Dedifferentiated amniotic fluid mesenchymal stem cell (primary cell): ENCODE measurements around the gene SLC22A6.
"Not testable (repeated sequence)": the region's sequence is repeated elsewhere in the genome, so short reads cannot be mapped to it uniquely, and the experiment has no call there.

Experiments
- DNase-seq: peaks from one replicate; pipeline ENCODE4 v3.0.0-alpha.2; 2016; ENCODE audit errors: extremely low spot score

The SLC22A6 gene

DNA sequence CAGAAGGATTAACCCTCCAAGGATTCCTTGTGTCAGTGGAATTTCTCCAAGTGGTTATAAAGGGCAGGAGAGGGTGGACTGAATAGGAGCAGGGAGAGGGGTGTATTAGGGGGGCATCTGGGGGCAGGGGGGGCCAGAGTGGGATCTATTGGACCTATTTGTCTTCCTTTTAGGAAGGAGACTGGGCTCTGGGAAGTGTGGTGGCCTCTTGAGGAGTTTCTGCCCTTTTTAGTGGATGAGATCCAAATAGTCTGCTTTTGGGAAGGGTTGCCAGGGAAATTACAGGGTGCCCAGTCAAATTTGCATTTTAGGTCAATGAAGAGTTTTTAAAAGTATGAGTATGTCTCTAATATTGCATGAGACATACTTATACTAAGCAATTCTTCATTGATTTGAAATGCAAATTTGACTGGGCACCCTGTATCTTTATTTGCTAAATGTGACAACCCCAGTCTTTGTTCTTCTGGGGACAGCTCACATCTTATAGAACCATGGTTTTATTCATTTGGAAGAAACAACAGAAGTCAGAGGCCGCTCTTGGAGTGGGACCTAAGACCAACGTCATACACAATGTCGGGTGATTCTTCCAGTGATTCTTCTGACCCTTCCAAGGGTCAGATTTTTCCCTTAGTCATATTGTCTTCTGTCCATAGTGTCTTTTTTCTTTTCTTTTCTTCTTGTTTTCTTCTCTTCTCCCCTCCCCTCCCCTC lies 429 bp upstream of the SLC22A6 start:
- DNase-seq = no peak

DNA sequence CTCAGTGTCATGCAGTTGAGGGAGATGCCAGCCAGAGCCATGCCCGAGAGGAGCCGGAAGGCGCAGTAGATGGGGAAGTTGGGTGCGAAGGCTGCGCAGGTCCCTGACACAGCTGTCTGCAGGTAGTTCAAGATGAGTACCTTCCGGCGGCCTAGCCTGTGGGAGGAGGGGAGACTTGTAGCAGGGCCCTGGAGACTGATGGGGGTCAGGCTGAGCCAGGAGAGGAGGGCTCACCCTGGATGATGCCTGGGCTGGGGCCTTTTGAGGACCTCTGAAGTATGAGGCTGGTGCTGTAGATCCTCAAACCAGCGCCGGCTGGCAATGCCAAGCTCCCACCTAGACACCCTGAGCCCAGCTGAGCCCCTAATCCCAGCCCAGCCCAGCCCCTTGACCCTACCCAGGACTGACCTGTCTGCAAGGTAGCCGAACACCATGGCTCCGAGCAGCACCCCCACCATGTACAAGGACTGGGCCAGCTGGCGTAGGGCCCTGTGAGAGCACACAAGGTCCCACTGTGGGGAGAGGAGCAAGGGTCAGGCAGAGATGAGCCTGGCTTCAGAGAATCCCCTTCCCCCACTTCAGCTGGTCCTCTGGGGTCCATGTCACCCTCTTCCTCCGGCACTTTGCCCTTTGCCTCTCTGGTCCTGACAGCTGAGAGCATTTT lies 1.1 kb downstream of the SLC22A6 start:
- no peak for DNase-seq

DNA sequence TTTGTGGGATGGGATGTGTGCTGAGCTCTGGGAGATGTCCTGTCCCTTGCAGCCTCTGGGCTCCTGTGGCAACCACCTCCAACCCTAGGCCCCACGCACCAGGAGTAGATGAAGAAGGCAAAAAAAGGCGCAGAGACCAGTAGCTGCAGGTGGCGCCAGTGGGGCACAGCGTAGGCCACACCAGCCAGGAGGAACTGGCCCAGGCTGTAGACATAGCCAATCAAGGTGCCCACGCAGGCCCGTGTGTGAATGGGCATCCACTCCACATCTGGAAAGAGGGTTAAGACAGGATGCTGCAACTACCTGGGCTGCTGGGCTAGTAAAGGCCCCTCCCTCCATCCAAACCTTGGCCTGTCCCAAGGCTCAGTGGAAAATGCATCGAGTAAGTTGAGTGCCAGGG lies 3.0 kb downstream of the SLC22A6 start:
- no peak for DNase-seq

DNA sequence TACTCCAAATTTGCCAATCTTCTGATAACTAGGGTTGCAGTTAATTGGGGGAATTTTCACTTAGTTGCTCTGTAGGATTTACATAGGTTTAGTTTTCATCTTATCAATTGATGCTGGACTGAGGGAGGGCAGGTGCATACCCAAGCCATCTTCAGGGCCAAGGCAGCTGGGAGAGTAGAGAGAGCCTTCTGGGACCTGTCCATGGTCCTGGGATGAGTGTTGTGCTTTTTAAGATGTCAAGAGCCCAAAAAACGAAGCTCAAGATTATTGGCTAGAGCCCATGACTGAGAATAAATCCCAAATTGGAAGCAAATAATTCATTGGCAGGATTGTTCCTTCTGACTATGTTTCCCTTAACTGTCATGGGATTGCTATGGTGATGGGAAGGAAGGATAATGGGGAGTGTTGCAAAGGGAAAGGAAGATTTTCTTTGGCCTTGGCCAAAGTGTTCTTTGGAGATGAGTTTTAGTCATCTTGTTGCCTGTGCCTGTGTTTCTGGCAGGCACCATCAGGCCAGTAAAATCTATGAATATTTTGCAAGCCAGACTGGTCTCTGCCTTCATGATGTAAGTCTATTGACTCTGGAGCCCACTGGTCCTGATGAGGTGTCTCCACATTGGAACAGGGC lies 4.5 kb downstream of the SLC22A6 start:
- no peak for DNase-seq

DNA sequence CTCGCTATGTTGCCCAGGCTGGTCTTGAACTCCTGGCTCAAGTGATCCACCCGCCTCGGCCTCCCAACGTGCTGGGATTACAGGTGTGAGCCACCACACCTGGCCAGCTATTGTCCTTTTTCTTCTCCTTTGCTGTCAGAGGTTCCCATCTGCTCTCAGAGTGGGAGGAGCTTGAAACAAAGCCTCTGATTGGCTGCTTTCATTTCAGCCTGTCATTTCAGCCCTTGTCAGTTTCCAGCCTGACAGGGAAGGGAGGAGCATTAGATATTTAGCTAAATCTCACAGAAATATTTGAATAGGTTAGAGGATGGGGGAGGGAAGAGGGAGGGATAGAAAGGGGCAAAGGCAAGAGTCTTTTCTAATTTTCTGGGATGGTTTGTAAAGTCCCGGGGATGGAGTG lies 8.7 kb downstream of the SLC22A6 start:
- no peak for DNase-seq

DNA sequence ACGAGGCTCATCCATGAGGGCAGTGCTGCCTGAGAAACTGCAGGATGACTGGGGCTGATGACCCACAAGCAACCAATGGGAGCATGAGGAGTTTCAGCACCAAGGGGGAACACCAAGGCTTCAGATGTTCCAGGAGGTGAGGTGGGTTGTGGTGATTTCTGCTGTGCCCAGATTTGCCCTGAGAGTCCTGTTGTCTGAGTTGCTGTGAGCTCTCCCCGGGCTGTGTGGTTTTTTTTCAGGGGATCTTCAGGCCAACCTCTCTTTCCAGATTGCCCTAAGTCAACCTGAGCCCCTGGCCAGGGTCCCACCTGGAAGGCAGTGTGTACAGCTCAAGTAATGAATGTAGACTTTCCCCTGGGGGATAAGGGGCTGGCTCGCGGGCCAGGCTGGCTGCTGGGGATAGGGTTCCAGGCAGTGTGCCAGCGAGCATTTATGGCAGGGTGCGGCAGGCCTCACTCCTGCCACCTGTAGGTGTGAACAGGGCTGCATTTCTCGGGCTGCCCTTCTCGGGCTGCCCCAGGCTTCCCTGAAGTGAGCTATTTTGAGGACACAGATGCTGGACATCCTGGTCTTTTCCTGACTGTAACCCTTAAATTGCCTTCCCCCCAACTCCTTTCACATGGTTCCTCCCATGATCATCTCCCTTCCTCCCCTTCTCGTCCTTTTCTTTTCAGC lies 9.8 kb downstream of the SLC22A6 start:
- no peak for DNase-seq

DNA sequence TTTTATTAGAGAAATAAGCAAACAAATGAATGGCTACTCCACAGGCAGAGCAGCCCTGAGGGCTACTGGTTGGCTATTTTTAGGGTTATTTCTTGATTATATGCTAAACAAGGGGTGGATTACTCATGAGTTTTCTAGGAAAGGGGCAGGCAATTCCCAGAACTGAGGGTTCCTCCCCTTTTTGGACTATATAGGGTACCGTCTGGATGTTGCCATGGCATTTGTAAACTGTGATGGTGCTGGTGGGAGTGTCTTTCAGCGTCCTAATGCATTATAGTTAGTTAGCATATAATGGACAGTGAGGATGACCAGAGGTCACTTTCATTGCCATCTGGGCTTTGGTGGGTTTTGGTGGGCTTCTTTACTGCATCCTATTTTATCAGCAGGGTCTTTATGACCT lies 19.2 kb downstream of the SLC22A6 start:
- DNase-seq = no peak

DNA sequence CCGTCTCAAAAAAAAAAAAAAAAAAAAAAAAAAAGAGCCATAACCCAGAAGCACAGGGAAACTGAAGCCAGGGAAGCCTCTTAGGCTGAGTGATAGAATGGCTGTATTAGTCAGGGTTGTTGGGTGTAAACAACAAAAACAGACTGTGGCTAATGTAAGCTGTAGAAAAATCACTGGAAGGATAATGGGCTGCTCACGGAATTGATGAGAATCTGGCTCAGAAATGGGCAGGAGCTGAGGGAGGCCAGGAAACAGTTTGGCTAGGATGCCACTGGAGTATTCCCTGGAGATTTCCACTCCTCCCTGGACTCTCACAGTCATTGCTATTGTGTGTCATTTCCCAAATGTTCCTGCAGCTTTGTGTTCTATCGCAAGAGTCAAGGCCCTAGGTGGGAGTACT lies 22.4 kb downstream of the SLC22A6 start:
- no peak for DNase-seq

DNA sequence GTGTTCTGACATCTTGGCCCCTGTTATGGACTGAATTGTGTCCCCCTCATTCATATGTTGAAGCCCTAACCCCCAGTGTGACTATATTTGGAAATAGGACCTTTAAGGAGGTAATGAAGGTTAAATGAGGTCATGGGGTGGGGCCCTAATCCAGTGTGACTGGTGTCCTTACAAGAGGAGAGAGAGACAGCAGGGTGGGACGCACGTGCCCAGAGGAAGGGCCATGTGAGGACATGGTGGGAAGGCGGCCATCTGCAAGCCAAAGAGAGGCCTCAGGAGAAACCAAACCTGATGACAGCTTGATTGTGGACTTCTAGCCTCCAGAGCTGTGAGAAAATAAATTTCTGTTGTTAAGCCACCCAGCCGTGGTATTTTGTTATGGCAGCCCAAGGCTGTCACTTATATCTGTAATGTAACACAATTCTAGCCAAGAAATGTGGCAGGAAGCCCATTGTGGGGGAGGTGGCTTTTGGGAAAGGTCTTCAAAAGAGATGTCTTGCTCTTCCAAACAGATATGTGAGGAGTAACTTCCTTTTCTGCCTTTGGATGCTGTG lies 23.7 kb downstream of the SLC22A6 start:
- DNase-seq = no peak

DNA sequence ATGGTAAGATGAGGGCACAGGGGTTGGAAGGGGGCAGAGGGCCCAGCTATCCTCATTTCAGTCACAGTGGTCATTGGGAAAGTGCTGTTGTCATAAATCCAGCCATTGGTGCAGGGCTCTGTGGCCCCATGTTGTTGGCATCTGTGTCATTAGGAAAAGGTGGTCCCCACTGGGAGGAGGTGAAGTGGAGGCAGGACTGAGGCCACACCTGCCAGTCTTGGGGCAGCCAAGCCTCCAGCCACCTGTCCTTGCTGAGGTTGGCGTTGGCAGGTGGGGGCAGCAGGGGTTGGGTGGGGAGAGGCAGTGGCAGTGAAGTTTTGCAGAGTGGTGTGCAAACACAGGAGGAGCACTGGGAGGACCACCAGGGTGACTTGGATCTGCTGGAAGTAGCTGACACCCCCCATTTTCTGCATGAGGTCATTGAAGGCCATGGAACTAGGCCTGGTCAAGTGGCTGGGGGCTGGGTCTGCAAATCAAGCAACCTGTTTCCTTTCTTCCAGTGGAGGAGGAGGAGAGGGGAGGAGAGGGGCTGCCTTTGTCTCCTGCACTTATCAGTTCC lies 25.3 kb downstream of the SLC22A6 start:
- DNase-seq = no peak

DNA sequence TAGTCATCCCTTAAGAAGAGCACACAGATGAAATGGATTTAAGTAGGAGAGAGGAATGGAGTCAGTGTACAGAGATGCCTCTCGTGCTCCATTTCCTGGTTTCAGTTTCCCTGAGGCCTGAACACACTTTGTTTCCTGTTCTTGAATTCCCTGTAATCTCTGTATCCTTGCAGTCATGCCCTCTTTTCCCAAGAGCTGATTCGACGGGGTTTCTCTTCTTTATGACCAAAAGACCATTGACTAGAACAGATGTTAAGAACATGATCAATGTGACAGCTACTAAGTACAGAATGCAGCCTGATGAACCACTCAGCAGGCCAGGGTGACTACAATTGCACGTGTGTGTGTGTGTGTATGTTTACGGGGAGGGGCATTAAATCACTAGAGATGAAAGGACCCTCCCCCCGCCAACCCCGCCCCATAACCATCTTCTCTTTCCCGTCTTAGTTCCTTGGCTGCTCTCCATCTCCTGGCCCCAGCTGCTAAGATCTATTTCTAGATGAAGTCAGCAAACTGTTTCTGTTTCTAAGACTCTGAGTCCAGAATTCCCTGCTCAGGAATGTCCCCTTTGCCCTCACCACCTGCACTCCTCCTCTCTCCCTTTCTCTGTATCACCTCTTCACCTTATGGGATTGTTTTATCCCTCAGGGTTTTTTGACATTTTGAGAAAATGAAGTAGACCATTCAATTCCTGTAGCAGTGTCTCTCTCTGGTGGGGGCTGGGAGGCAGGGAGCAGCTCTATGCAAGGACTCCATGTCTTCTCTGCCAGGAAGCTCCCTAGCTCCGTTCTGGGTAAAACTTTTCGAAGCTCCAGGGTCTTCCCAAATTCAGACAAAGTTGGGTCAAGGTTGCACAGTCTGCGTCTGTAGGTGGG lies 26.0 kb downstream of the SLC22A6 start:
- no peak for DNase-seq

DNA sequence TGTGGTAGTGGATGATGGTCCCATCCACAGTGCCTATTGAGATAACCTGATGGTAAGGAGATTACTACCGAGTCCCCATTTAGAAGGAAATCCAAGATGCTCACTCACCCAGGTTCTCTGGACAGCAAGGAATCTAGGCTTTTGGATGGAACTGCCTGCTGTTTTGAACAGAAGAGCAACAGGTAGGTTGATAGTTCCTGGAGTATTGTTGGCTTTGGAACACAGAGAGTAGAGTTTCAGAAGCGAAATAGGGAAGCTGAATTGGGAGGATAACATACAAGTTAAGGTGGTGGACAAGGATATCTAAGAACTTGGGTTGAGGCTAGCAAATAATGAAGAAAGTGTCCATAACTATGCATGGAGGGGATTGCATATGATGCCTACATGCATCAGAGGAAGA lies 27.6 kb downstream of the SLC22A6 start:
- DNase-seq = no peak

DNA sequence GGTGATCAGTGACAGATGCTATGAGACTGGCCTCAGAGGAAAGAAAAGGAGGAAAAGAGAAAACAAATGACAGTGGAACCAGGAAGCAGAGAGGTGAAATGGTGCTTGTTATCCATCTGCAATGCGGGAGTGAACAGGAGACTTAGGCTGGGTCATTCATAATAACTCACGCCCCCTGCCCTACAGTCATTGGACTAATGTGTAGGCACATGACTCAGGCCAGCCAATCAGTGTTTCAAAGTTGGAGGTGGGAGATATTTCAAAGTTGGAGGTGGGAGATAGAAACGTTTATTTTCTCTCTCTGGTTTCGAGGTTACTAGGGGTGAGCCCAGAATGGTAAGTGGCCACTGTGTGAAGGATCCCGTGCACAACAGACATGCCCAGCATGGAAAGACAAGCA lies 30.3 kb downstream of the SLC22A6 start:
- no peak for DNase-seq

DNA sequence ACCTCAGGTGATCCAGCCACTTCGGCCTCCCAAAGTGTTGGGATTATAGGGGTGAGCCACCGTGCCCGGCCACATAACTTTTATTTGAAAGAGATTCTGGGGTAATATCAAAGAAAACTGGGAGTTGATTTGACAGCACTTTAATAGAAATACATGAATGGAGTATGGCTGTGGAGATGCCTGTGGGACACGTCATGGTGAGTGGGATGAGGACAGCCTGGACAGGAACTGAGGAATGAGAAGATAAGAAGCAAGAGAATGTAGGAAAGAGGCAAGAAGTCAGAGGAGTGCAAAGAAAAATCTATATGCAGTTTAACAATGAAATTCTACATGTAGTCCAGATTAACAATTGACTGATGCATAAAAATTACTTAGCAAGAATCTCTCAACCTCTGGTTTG lies 31.0 kb downstream of the SLC22A6 start:
- DNase-seq = no peak

DNA sequence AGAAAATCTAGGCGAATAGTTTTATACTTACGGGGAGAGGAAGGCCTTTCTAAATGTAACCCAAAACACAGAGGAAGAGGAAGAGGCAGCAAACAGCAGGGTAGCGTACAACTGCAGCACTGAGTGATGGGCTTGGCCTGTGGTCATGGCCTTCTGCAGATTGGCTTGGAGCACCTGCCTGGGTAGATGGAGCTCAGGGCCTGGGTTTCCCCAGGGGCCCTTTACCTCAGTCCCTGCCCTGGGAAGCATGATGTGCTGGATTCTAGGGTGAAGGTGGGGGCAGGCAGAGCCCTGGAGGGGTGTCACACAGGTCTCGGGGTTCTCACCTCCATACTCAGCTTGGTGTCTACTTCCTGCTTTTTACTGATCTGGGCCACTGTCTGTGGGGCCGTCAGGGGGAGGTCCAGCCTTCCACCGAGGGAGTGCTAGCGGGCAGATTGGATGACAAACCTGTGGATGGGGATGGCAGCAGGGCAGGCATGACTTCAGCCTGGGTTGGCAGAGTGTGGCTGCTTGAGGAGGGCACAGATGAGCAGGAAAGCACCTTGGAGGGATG lies 35.9 kb downstream of the SLC22A6 start:
- no peak for DNase-seq

DNA sequence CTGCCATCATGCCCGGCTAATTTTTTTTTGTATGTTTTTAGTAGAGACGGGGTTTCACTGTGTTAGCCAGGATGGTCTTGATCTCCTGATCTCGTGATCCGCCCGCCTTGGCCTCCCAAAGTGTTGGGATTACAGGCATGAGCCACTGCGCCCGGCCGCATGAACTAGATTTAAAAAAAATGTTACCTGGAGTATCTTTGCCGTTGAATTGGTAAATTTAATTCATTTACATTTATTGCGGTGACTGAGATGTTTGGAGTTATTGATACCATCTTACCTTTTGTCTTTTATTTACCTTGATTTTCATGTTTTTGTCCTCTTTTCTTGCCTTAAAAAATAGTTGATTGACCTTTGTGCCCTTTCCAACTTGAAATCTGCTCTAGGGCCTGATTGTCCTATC lies 39.2 kb downstream of the SLC22A6 start:
- DNase-seq = not testable (repeated sequence)

DNA sequence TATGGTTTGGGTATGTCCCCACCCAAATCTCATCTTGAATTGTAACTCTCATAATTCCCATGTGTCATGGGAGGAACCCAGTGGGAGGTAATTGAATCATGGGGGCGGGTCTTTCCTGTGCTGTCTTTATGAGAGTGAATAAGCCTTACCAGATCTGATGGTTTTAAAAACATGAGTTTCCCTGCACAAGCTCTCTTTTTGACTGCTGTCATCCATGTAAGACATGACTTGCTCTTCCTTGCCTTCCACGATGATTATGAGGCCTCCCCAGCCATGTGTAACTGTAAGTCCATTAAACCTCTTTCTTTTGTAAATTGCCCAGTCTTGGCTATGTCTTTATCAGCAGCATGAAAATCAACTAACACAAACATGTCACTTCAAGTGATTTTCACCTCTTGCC lies 47.2 kb downstream of the SLC22A6 start:
- DNase-seq = not testable (repeated sequence)

DNA sequence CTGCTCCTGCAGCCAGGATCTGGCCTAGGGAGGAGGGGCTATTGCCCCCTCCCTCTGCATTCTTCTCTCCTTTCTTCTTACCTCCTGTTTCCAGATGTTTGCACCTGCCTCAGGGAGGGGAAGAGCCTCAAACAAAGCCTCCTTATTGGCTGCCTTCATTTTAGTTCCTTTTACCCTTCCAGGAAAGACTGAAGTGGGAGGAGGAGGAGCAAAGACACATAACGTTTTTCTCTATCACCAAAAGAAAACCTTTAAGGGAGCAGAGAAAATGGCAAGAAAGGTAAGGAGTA lies 50.3 kb downstream of the SLC22A6 start:
- no peak for DNase-seq

DNA sequence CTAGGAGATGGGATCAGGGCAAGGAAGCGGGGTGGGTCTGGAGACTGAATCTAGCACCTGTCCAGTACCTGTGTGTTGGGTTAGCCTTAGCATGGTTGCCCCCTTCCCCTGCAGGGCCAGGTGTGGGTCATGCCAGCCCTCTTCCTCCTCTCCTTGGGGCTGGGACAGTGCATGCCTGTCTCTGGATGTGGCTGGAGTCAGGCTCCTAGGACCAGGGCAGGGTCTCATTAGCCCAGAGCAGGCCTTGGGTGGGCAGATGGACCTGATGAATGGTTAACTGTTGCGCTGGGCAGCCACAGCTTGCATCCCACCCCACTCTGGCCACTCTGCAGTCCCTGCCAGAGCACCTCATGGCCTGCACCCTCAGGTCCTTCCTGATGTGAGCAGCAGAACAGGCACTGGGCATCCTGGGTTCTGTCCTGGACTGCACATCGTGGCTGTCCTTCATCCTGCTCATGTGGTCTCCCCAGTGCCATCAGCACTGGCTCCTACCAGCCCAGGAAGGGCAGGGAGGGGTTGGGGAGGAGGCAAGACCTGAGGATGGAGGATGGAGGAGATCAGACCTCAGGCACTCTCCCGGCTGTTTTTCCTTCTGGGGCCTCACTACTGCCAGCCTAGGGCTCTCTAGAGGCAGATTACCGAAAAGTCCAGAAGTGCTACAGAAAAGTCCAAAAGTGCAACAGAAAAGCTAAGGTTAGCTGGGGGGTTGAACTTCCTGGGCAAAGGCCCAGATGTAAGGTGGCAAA lies 50.8 kb downstream of the SLC22A6 start:
- no peak for DNase-seq

DNA sequence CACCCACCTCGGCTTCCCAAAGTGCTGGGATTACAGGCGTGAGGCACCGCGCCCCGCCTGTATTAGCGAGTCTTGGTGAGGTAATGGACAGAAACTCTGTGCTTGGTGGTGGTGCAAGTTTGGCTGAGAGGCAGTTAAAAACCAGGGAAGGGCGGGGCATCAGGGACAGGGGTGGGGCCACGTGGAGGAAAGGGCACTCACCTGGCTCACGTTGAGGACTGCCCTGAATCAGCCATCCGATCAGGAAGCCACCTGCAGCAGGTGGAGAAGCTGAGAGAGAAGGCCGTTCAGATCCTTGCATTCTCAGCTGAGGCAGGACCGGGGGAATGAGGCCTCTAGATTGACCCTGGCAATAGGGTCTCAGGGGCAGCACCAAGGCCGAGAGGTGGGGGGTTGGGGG lies 51.5 kb downstream of the SLC22A6 start:
- DNase-seq = no peak
